Suprapubic skin (tissue), 3 donors: ENCODE results near the gene TMEM208.

Experiments
- EP300 ChIP-seq: sonication (generic); formaldehyde crosslinking; IDR thresholded peaks from one replicate; pipeline ENCODE4 v1.6.1; 2017; ENCODE audit warnings: antibody characterized with exemption
- TF ChIP-seq, protein P1 (sequence below), 2 donors: fragments of 200-600 bp in 1 of 2; fragments of 450-650 bp in 1 of 2; sonication (generic) in 1 of 2; IDR thresholded peaks; one replicate each; pipeline ENCODE4 v1.5.1; 2016 to 2019; ENCODE audit warnings: antibody characterized with exemption in 2 of 2, mild to moderate bottlenecking in 1 of 2, moderate library complexity in 1 of 2

- TF ChIP-seq, protein P1, sequence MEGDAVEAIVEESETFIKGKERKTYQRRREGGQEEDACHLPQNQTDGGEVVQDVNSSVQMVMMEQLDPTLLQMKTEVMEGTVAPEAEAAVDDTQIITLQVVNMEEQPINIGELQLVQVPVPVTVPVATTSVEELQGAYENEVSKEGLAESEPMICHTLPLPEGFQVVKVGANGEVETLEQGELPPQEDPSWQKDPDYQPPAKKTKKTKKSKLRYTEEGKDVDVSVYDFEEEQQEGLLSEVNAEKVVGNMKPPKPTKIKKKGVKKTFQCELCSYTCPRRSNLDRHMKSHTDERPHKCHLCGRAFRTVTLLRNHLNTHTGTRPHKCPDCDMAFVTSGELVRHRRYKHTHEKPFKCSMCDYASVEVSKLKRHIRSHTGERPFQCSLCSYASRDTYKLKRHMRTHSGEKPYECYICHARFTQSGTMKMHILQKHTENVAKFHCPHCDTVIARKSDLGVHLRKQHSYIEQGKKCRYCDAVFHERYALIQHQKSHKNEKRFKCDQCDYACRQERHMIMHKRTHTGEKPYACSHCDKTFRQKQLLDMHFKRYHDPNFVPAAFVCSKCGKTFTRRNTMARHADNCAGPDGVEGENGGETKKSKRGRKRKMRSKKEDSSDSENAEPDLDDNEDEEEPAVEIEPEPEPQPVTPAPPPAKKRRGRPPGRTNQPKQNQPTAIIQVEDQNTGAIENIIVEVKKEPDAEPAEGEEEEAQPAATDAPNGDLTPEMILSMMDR (IDR thresholded peaks at IDR 0.05), result no peak
- no peak for TF ChIP-seq EP300
These were observed 23.1 kb downstream of the TMEM208 start for GRCh38 chr16:67250045-67250327.
